Liver (tissue), 9 donors: ENCODE data around the gene OR5K1. TPM values are rescaled to one million over a fixed set of nuclear protein-coding genes. Genes with fewer than 3 reads are reported as not detected.

Experiments used
- DNase-seq: peaks from one replicate; pipeline ENCODE4 v3.0.0-alpha.2; 2017; ENCODE audit warnings: low spot score
- H3K27ac ChIP-seq, 2 donors: one replicate each; pipeline ENCODE4 v1.7.0; 2013; ENCODE audit warnings: inconsistent platforms in 2 of 2, low read length in 2 of 2, control low read depth in 1 of 2, low read depth in 1 of 2, mild to moderate bottlenecking in 1 of 2
- H3K27me3 ChIP-seq, 4 donors: one replicate each; pipeline versions ENCODE4 v1.6.1 to v1.7.0; 2013; ENCODE audit warnings: low read length in 3 of 4, inconsistent platforms in 1 of 4, mild to moderate bottlenecking in 1 of 4, moderate library complexity in 1 of 4; ENCODE audit not compliant: control insufficient read depth in 4 of 4, insufficient read depth in 4 of 4
- H3K36me3 ChIP-seq, 4 donors: one replicate each; pipeline versions ENCODE4 v1.6.1 to v1.7.0; 2013; ENCODE audit warnings: low read length in 3 of 4, mild to moderate bottlenecking in 3 of 4, low read depth in 1 of 4, moderate library complexity in 1 of 4; ENCODE audit not compliant: control insufficient read depth in 4 of 4, insufficient read depth in 3 of 4
- H3K4me1 ChIP-seq, 4 donors: one replicate each; pipeline versions ENCODE4 v1.6.1 to v1.7.0; 2013; ENCODE audit warnings: low read length in 3 of 4, mild to moderate bottlenecking in 3 of 4, moderate library complexity in 1 of 4; ENCODE audit not compliant: control insufficient read depth in 4 of 4, insufficient read depth in 4 of 4
- H3K4me3 ChIP-seq, 3 donors: one replicate each; pipeline versions ENCODE4 v1.6.1 to v1.7.0; 2013; ENCODE audit warnings: low read length in 3 of 3, control low read depth in 1 of 3, low read depth in 1 of 3, mild to moderate bottlenecking in 1 of 3
- H3K9ac ChIP-seq, 2 donors: one replicate each; pipeline ENCODE4 v1.7.0; 2013; ENCODE audit warnings: low read length in 2 of 2, mild to moderate bottlenecking in 2 of 2, moderate library complexity in 2 of 2, control low read depth in 1 of 2, low read depth in 1 of 2
- H3K9me3 ChIP-seq, 4 donors: one replicate each; pipeline versions ENCODE4 v1.6.1 to v1.7.0; 2013; ENCODE audit warnings: low read length in 3 of 4; ENCODE audit not compliant: control insufficient read depth in 4 of 4
- CTCF ChIP-seq: fragments of 150-350 bp; IDR thresholded peaks from 2 replicates; pipeline ENCODE4 v1.5.1; 2017; ENCODE audit warnings: improper control_type of control experiment, low read depth, low read length; ENCODE audit not compliant: missing input control
- EGR1 ChIP-seq, 2 donors: IDR thresholded peaks; 2 replicates each; pipeline ENCODE4 v1.6.1; 2016 to 2018; ENCODE audit warnings: antibody characterized with exemption in 2 of 2, low read depth in 2 of 2
- FOXA1 ChIP-seq: IDR thresholded peaks from 2 replicates; pipeline ENCODE4 v1.6.1; 2016; ENCODE audit warnings: antibody characterized with exemption
- FOXA2 ChIP-seq: IDR thresholded peaks from 2 replicates; pipeline ENCODE4 v1.6.1; 2016; ENCODE audit warnings: antibody characterized with exemption
- GABPA ChIP-seq, 2 donors: IDR thresholded peaks in 1 of 2; conservative IDR thresholded peaks in 1 of 2; 2 replicates each; pipeline ENCODE4 v1.6.1; 2016; ENCODE audit warnings: antibody characterized with exemption in 2 of 2, mild to moderate bottlenecking in 1 of 2, moderate library complexity in 1 of 2
- HNF4A ChIP-seq, 2 donors: conservative IDR thresholded peaks; 2 replicates each; pipeline ENCODE4 v1.6.1; 2016; ENCODE audit warnings: antibody characterized with exemption in 2 of 2, mild to moderate bottlenecking in 2 of 2
- HNF4G ChIP-seq: IDR thresholded peaks from 2 replicates; pipeline ENCODE4 v1.6.1; 2016; ENCODE audit warnings: antibody characterized with exemption
- JUND ChIP-seq, 2 donors: IDR thresholded peaks; 2 replicates each; pipeline ENCODE4 v1.6.1; 2016; ENCODE audit warnings: antibody characterized with exemption in 2 of 2
- MAX ChIP-seq: IDR thresholded peaks from 2 replicates; pipeline ENCODE4 v1.6.1; 2016; ENCODE audit warnings: antibody characterized with exemption
- NR2F2 ChIP-seq: IDR thresholded peaks from 2 replicates; pipeline ENCODE4 v1.6.1; 2016; ENCODE audit warnings: antibody characterized with exemption
- RAD21 ChIP-seq, 2 donors: IDR thresholded peaks; 2 replicates each; pipeline ENCODE4 v1.6.1; 2016; ENCODE audit warnings: antibody characterized with exemption in 2 of 2, mild to moderate bottlenecking in 2 of 2
- REST ChIP-seq: IDR thresholded peaks from 2 replicates; pipeline ENCODE4 v1.6.1; 2016; ENCODE audit warnings: antibody characterized with exemption, mild to moderate bottlenecking
- RXRA ChIP-seq, 2 donors: IDR thresholded peaks; 2 replicates each; pipeline ENCODE4 v1.6.1; 2017 to 2018; ENCODE audit warnings: antibody characterized with exemption in 2 of 2, mild to moderate bottlenecking in 1 of 2
- SP1 ChIP-seq: IDR thresholded peaks from 2 replicates; pipeline ENCODE4 v1.6.1; 2018; ENCODE audit warnings: antibody characterized with exemption, mild to moderate bottlenecking
- TAF1 ChIP-seq: conservative IDR thresholded peaks from 2 replicates; pipeline ENCODE4 v1.6.1; 2016; ENCODE audit warnings: antibody characterized with exemption, mild to moderate bottlenecking
- YY1 ChIP-seq: IDR thresholded peaks from 2 replicates; pipeline ENCODE4 v1.6.1; 2016; ENCODE audit warnings: antibody characterized with exemption, mild to moderate bottlenecking
- ZBTB33 ChIP-seq: IDR thresholded peaks from 2 replicates; pipeline ENCODE4 v1.6.1; 2016; ENCODE audit warnings: antibody characterized with exemption
- WGBS: extraction: QIAGEN DNeasy Blood & Tissue Kit; methylation state at CpG from one replicate; pipeline ENCODE4 v1.1.7; 2013; 5-methylcytosine and 5-hydroxymethylcytosine counted together
- polyA plus RNA-seq, 2 donors: library from polyadenylated mRNA; stranded (reverse) in 1 of 2; unstranded in 1 of 2; fragments of 200-250 nt in 1 of 2; fragments of >200 nt in 1 of 2; fragmentation: Nextera tagmentation in 1 of 2; extraction: Ambion mirVana in 1 of 2; gene quantifications; one replicate each; pipeline versions ENCODE4 v1.2.1 to v1.2.3, GENCODE V29; 2013 to 2015
- total RNA-seq, 2 donors: library from RNA; depleted of rRNA; stranded (reverse); fragments of >200 nt; gene quantifications; one replicate each; pipeline ENCODE4 v1.2.3, GENCODE V29; 2014
- TF ChIP-seq, protein P1 (sequence below): IDR thresholded peaks from 2 replicates; pipeline ENCODE4 v1.6.1; 2016; ENCODE audit warnings: antibody characterized with exemption
- donor health status: healthy.
- donor health status: healthy.
- donor health status: healthy.
- donor health status: healthy.
- donor health status: healthy.

OR5K1 gene
- total and polyA plus RNA-seq, 4 donors = not detected

- TF ChIP-seq SP1 (no peak), FOXA2 (no peak), MAX (no peak), RAD21 (IDR thresholded peaks at IDR 0.05) (no peak), HNF4A (conservative IDR thresholded peaks at IDR 0.05) (no peak), CTCF (no peak), HNF4G (no peak), NR2F2 (no peak), FOXA1 (no peak), GABPA (IDR thresholded peaks at IDR 0.05 in 1 of 2, conservative IDR thresholded peaks at IDR 0.05 in 1 of 2) (no peak), TAF1 (no peak), RXRA (IDR thresholded peaks at IDR 0.05) (no peak), REST (no peak), ZBTB33 (no peak), JUND (IDR thresholded peaks at IDR 0.05) (no peak), EGR1 (IDR thresholded peaks at IDR 0.05; ENCODE audit: low read depth in 2 of 2) (no peak), YY1 (no peak)
- TF ChIP-seq, protein P1, sequence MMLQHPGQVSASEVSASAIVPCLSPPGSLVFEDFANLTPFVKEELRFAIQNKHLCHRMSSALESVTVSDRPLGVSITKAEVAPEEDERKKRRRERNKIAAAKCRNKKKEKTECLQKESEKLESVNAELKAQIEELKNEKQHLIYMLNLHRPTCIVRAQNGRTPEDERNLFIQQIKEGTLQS = no peak
- DNase-seq = no peak
- peaks cover 0 to 1% (median 0%) of the 10 kb centered on the region in 4 donors for H3K9me3 ChIP-seq
- WGBS = 92% methylated on average over 5 of the region's 5 CpGs
- H3K9ac ChIP-seq = no peak overlapping the region
- H3K27me3 ChIP-seq = no peaks in the 10 kb centered on the region
- H3K36me3 ChIP-seq = no peaks in the 10 kb centered on the region
- no peaks in the 10 kb centered on the region for H3K4me1 ChIP-seq
- no peak overlapping the region for H3K4me3 ChIP-seq
- no peak overlapping the region for H3K27ac ChIP-seq
These were observed 39.0 kb downstream of the OR5K1 start for GRCh38 chr3:98501863-98502576.
